PC-9 (cell line): ENCODE results near the gene DIP2C.

Source experiments
- EZH2 ChIP-seq: fragments of 200-600 bp; sonication (generic); IDR thresholded peaks from 2 replicates; pipeline ENCODE4 v1.8.0; 2017; ENCODE audit warnings: antibody characterized with exemption, low read depth
- TF ChIP-seq, protein P1 (sequence below): fragments of 200-600 bp; sonication (generic); conservative IDR thresholded peaks from 2 replicates; pipeline ENCODE4 v1.6.1; 2017; ENCODE audit warnings: mixed run types, antibody characterized with exemption, mild to moderate bottlenecking, moderate library complexity

DNA sequence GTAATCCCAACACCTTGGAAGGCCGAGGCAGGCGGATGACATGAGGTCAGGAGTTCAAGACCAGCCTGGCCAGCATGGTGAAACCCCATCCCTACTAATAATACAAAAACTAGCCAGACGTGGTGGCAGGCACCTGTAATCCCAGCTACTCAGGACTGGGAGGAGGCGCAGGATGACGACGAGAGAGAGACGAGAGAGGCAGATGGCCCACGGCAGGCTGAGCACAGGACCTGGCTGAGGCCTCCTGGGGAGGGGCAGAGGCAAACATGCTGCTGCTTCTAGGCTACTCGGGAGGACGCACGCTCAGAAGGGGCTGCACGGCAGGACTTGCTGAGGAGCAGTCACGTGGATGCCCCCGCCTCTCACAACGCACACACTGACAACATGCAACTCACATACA, 22.4 kb downstream of the DIP2C start:
- TF ChIP-seq, protein P1, sequence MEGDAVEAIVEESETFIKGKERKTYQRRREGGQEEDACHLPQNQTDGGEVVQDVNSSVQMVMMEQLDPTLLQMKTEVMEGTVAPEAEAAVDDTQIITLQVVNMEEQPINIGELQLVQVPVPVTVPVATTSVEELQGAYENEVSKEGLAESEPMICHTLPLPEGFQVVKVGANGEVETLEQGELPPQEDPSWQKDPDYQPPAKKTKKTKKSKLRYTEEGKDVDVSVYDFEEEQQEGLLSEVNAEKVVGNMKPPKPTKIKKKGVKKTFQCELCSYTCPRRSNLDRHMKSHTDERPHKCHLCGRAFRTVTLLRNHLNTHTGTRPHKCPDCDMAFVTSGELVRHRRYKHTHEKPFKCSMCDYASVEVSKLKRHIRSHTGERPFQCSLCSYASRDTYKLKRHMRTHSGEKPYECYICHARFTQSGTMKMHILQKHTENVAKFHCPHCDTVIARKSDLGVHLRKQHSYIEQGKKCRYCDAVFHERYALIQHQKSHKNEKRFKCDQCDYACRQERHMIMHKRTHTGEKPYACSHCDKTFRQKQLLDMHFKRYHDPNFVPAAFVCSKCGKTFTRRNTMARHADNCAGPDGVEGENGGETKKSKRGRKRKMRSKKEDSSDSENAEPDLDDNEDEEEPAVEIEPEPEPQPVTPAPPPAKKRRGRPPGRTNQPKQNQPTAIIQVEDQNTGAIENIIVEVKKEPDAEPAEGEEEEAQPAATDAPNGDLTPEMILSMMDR = no peak
- TF ChIP-seq EZH2 = no peak
